Esophagus squamous epithelium (tissue), 4 donors: ENCODE results near the gene TMBIM6.

ENCODE experiments used
- CTCF ChIP-seq, 6 experiments: fragments of 450-650 bp in 4 of 6; fragments of 200-600 bp in 2 of 6; sonication (generic) in 2 of 6; IDR thresholded peaks; one replicate each; pipeline ENCODE4 v1.5.1; 2016 to 2019; ENCODE audit warnings: antibody characterized with exemption in 6 of 6, mild to moderate bottlenecking in 4 of 6, moderate library complexity in 4 of 6
- POLR2A ChIP-seq, 4 donors: fragments of 450-650 bp; IDR thresholded peaks; one replicate each; pipeline ENCODE4 v1.6.1; 2017; ENCODE audit warnings: antibody characterized with exemption in 4 of 4, mild to moderate bottlenecking in 4 of 4, moderate library complexity in 3 of 4

GRCh38 chr12:49811961-49812401 lies 70.6 kb downstream of the TMBIM6 start:
- TF ChIP-seq CTCF (IDR thresholded peaks at IDR 0.05) = no peak
- no peak for TF ChIP-seq POLR2A (IDR thresholded peaks at IDR 0.05)
